GM18907 (cell line): Measurements from ENCODE around the gene TPD52L1.

ENCODE experiments used
- ATAC-seq: cut with Tn5 transposase; IDR thresholded peaks from one replicate; pipeline ENCODE4 v1.9.1; 2021; ENCODE audit warnings: mild to moderate bottlenecking, moderate library complexity; ENCODE audit not compliant: unreplicated experiment

The TPD52L1 gene

DNA sequence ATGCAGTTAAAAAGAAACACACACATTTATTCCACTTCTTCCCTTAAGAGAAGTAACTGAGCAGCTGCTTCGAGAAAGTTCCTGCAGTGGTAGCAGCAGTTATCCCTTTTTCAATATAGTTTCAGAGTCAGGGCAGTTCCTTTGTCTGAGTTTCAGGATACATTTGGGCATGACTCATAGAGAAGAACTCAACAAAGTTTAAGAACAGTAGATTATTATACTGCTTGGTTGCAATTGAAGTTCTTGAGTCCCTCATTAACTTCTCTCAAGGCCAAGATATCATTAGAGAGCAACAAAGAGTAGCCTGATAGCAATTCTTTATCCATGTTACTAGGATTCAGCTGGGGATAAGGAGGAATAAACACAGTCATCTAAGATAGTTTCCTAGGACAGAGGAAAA is 54.4 kb downstream of the TPD52L1 start:
- ATAC-seq = no peak

DNA sequence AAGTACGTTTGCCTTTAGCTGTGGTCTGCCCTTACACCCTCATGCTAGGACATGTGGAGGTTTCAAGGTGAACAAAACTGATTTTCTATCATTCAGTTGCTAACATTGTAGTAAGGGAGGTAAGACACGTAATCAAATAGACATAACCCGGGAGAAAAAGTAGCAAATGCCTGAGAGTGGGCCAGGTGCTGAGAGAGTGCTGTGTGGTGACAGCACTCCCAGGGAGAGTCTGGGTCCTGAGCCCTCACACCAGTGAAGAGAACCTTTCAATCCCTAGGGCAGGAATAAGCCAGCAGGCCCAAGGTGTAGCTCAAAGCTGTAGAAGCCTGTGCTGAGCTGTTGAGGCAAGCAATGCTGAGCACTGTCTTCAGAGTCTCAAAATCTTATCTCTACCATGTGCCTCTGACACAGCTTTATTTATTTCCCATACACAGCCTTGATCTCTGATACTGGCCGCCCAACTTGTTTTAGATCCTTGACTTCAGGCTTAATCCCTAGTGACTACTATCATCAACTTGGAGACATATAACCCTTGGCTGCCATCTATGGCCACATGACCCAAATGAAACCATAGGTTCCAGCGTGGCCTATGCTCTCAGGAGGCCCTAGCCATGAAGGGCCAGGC is 55.2 kb downstream of the TPD52L1 start:
- ATAC-seq = no peak

- ATAC-seq = no peak
Observed at GRCh38 chr6:125210667-125211066, 57.1 kb downstream of the TPD52L1 start.

DNA sequence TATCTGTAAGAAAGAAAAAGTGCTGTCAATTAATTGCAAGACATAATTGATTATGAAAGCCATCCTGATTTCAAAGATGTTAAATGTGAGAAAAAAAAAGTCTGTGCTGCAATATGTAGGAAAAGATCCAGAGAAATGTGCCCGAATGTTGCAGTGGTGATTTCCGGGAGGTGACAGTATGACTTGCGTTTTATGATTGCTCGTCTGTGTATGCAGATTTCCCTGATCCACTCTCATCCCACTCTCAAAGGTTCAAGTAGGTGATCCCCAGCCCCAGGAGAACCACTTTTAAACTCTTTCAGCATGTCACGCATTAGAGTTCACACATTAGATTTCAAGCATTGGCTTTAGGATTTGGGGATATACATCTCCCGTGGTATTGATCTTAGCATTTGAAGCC is 57.8 kb downstream of the TPD52L1 start:
- ATAC-seq = no peak

DNA sequence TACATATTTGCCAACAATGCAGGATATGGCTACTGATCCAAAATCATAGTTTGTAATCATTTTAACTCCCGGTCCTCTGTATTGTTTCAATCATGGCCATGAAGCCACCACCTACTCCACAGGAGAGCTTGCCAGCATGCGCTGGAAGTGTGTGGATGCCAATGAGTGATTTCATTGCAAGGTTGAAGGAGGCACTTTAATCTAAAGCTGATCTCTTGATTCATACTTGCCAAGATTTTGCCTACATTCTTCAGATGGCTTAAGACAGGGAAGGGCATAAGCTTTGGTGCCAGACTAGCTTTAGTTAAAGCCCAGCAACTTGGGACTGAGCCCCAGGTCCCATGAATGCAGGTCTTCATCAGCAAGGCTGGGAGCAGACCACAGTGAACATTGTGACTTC is 58.8 kb downstream of the TPD52L1 start:
- no peak for ATAC-seq

DNA sequence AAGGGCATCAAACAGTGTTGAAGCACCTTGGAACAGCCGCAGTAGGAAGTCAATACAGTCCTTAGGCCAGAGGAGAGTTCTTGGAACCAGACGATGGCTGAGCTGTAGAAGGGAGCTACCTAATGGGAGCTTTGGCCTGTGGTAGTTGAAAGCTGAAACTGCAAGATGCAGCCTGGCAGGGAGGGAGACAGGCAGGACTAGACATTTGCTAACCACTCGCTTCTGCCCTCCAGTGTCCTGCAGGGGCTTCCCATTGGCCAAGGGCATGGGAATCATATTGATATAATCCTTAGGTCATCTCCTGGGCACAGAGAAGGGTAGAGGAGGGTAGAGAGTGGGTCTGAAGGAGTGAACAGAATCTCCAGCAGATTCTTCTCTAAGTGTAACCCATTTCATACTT is 60.4 kb downstream of the TPD52L1 start:
- no peak for ATAC-seq

- no peak for ATAC-seq
Observed at GRCh38 chr6:125215252-125215819, 61.8 kb downstream of the TPD52L1 start.

DNA sequence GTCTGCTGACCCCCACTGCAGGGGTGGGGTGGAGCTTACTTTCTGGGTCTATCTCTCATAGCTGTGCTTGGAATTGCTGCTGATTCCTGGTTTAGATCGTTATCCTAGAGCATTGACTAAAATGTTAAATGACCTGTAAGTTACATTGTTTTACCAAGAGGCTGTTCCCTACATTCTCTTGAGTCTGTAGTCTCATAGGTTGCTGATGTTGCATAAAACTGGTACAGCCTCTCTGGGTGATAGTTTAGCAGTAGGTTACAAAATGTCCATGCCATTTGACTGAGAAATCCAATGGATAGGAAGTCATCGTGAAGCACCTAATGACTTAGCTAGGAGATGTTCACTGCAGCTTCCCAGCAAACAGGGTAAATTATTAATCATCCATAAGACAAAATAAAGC is 62.4 kb downstream of the TPD52L1 start:
- ATAC-seq = no peak

DNA sequence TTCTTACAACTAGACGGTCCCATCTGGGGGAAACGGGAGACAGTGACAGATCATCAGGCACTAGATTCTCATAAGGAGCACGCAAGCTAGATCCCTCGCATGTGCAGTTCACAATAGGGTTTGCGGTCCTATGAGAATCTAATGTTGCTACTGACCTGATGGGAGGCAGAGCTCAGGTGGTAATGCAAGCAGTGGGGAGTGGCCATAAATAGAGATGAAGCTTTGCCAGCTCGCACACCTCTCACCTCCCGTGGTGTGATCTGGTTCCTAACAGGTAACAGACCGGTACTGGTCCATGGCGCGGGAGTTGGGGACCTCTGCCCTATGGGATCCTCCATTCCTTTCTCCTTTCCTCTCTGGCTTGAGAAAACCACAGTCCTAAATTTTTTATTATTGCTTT is 63.8 kb downstream of the TPD52L1 start:
- no peak for ATAC-seq

DNA sequence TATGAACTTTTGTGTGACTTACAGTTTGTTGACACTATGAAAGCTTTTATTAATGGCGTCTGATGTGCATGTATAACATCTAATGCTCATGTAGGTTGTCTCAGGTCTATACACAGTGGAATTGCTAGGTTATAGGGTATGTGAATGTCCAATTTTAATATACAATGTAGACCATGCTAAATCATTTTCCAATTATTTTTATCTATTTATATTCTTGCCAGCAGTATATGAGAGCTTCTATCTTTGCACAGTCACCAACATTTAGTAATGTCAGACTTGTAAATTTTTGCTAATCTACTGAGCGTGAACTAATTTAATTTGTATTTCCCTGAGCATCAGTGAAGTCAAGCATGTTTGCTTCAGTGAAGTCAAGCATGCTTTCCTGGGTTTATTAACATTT is 64.4 kb downstream of the TPD52L1 start:
- no peak for ATAC-seq

DNA sequence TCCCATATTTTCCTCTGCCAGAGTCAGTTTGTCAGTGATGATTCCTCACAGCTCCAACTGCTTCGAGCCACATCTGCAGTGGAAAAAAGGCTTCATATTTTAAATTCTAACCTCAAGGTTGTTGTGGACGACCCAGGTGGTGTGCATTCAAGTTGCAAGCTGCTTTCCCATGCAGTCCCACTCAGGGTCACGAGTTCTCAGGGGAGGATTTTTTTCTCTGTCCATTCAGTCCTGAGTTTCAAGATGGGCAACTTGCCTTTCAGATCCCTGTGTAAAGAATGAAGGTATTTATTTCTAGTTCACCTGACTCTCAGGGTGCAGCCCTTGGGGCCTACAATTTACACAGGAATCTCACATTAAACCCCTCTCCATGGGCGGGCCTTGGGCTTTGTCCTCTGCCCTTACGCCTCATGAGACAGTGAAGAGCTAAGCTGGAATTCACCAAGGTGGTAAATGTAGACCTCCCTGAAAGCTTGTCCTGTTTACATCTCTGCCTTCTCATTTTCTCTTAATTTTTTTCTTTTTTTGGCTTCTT is 65.9 kb downstream of the TPD52L1 start:
- no peak for ATAC-seq

- no peak for ATAC-seq
Observed at GRCh38 chr6:125220712-125221111, 67.1 kb downstream of the TPD52L1 start.

DNA sequence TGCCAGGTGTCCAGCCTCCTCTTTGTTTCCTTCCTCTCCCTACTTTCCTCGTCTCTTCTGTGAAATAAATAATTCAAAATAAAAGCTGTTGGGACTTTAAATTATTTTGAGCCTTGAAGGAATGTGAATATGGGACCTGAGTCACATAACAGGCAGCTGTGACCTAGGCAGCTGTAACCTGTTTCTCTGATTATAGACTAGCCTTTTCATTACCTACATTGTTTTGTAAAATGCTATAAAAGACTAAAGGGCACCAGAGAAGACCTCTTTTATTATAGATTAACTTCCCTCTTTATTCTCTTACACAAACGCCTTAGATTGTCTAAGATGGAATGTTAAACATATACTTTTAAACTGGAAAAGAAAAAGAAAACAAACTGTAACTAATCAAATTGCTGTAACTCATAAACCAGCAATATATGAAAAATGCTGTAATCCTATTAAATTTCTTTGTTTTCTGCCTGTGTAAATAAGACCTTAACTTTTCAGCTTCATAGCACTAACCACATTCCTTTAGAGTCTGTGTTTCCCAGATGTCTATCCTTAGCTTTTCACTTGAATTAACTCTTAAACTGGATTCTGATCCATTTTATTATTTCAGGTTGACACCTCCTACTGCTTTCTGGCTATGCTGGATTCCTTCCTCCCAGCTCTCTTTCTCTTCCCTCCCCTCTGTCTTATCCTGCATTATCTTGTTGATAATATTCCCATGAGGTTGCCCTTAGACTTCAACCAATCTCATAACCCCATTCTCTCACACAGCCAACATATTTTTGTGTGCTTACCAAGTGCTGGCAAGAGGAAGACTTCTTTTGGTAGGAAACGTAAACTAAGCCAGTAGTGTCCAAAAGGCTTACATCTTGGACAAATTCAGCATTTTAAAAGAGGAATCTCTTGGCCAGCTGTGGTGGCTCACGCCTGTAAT is 69.2 kb downstream of the TPD52L1 start:
- ATAC-seq = no peak

DNA sequence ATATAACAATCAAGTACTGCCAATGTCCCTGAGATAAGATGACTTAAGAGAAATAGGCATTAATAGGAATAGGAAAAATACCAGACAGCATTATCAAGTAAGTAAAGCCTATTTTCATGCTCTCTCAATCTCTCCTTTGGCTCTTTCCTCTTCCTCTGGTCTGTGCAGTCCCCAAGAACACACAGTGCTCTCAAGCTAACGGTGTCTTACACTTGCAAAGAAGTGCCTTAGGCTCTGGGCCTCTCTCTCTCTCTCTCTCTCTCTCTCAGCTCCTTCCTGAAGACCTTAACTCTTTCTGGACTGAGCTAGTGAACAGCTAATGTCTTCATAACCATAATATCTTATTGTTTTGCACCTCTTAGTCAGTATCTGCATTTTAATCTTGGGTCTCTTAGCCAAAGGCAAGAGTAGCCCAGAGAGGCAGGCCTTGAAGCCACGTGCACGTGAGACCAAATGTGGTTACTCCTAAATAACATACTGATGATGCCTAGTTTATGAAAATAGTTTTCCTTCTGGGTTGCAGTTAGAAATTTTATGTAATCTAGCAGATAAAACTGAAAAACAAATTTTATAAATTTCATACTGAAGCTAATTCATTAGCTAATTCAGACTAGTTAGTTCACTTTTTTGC is 70.8 kb downstream of the TPD52L1 start:
- ATAC-seq = no peak

GRCh38 chr6:125227244-125227643 is 73.7 kb downstream of the TPD52L1 start:
- ATAC-seq = no peak

DNA sequence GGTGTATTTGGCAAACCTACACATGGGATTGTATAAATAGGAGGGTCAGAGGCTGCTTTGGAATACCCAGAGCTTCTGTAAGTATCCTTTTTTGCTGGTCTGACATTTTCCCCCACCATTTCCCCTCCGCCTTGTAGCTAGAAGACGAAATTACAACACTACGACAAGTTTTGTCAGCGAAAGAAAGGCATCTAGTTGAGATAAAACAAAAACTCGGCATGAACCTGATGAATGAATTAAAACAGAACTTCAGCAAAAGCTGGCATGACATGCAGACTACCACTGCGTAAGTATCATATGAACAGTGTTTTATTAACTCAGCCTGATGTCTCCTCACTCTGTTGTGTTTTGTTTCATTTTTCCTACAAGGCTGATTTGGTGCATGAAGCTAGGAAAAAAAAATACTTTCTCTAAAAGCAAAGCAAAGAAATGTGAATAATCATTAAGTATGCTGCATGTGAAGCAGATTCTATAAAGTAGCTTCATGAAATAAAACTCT is 75.5 kb downstream of the TPD52L1 start:
- ATAC-seq = no peak

GRCh38 chr6:125230674-125231073 is 77.1 kb downstream of the TPD52L1 start:
- ATAC-seq = no peak

- no peak for ATAC-seq
Observed at GRCh38 chr6:125231133-125231532, 77.6 kb downstream of the TPD52L1 start.

- ATAC-seq = no peak
Observed at GRCh38 chr6:125231574-125232343, 78.2 kb downstream of the TPD52L1 start.

DNA sequence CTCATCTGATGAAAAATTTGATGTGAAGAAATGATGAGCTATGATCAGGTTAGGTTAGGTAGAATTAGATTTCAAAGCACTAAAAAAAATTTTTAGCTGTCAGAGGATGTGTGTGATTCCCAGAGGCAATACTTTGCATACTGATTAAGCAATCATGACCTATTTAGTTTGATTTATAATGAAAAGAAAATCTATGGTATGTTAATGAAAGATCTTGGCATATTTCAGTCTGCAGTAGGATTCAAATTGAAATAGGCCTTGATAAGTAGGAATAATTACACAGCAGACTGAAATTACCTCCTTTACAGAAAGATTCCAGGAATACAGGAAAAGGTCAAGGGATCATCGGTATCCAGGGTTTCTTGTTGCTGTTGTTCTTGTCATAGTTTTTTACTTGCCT is 78.9 kb downstream of the TPD52L1 start:
- ATAC-seq = no peak
